PC-3 (cell line): Measurements from ENCODE around the gene ADORA1. TPM values are rescaled to one million over a fixed set of nuclear protein-coding genes. Genes with fewer than 3 reads are reported as not detected.

Experiments
- ATAC-seq: fragments of 200-7000 bp; cut with Tn5 transposase; 2 replicates; pipeline ENCODE4 v1.9.1; 2020; ENCODE audit warnings: mild to moderate bottlenecking, moderate library complexity
- BruUV-seq: library from RNA; stranded (reverse); fragments of 400-500 nt; replicated peaks from 2 replicates; lab custom pipeline; 2021; lab: Mats Ljungman, UMichigan
- CTCF ChIA-PET: fragments of 300-600 bp; sonication (Branson Sonifier 250); formaldehyde crosslinking; loops from one replicate; lab custom pipeline; 2022; ENCODE audit warnings: antibody characterized with exemption; lab: Charles Lee
- POLR2A ChIA-PET: fragments of 300-600 bp; sonication (Branson Sonifier 250); formaldehyde crosslinking; loops from one replicate; lab custom pipeline; 2022; ENCODE audit warnings: antibody characterized with exemption; ENCODE audit not compliant: unreplicated experiment; lab: Charles Lee
- DNase-seq: peaks from one replicate; pipeline ENCODE4 v3.0.0-alpha.2; 2015
- H2AFZ ChIP-seq: fragments of 300-600 bp; sonication (generic); 2 replicates; pipeline ENCODE4 v1.6.0; 2016; ENCODE audit warnings: antibody characterized with exemption, low read length
- H3F3A ChIP-seq: fragments of 300-600 bp; sonication (generic); one replicate; pipeline ENCODE4 v1.6.0; 2017; ENCODE audit warnings: antibody characterized with exemption, low read length, control low read depth, mild to moderate bottlenecking; ENCODE audit not compliant: unreplicated experiment
- H3K27ac ChIP-seq: fragments of 300-600 bp; sonication (generic); 2 replicates; pipeline ENCODE4 v1.5.1; 2016; ENCODE audit warnings: mild to moderate bottlenecking, low read length
- H3K27me3 ChIP-seq: fragments of 300-600 bp; sonication (generic); 2 replicates; pipeline ENCODE4 v1.6.1; 2016; ENCODE audit warnings: low read length, mixed read lengths
- H3K36me3 ChIP-seq: fragments of 300-600 bp; sonication (generic); 2 replicates; pipeline ENCODE4 v1.6.1; 2016; ENCODE audit warnings: low read depth, mixed run types, low read length, mixed read lengths
- H3K4me1 ChIP-seq: fragments of 300-600 bp; sonication (generic); 2 replicates; pipeline ENCODE4 v1.5.1; 2016; ENCODE audit warnings: low read length; ENCODE audit not compliant: insufficient read depth
- H3K4me2 ChIP-seq: fragments of 300-600 bp; sonication (generic); 2 replicates; pipeline ENCODE4 v1.6.0; 2016; ENCODE audit warnings: low read length
- H3K4me3 ChIP-seq: fragments of 300-600 bp; sonication (generic); 2 replicates; pipeline ENCODE4 v1.5.1; 2016; ENCODE audit warnings: mild to moderate bottlenecking, low read length, mixed read lengths
- H3K79me2 ChIP-seq: fragments of 300-600 bp; sonication (generic); 2 replicates; pipeline ENCODE4 v1.6.1; 2017; ENCODE audit warnings: low read length, mixed read lengths
- H3K9ac ChIP-seq: fragments of 300-600 bp; sonication (generic); 2 replicates; pipeline ENCODE4 v1.6.0; 2016; ENCODE audit warnings: mild to moderate bottlenecking, low read length
- H3K9me2 ChIP-seq: fragments of 300-600 bp; sonication (generic); replicated peaks from 2 replicates; pipeline ENCODE4 v1.6.1; 2016; ENCODE audit warnings: mixed run types, low read length, mixed read lengths
- H3K9me3 ChIP-seq: fragments of 300-600 bp; sonication (generic); 2 replicates; pipeline ENCODE4 v1.6.1; 2016; ENCODE audit warnings: low read length, mixed read lengths
- H4K20me1 ChIP-seq: fragments of 300-600 bp; sonication (generic); 2 replicates; pipeline ENCODE4 v1.6.1; 2016; ENCODE audit warnings: low read length, mixed read lengths
- EZH2 ChIP-seq: fragments of 300-600 bp; sonication (generic); IDR thresholded peaks from one replicate; pipeline ENCODE4 v1.6.1; 2017; ENCODE audit warnings: antibody characterized with exemption, mild to moderate bottlenecking, low read length; ENCODE audit not compliant: unreplicated experiment
- EZH2phosphoT487 ChIP-seq: fragments of 300-600 bp; sonication (generic); IDR thresholded peaks from 2 replicates; pipeline ENCODE4 v1.6.1; 2018; ENCODE audit warnings: mild to moderate bottlenecking, antibody characterized with exemption, low read length, borderline replicate concordance
- intact Hi-C: fragments of 100-400 bp; cut with micrococcal nuclease; formaldehyde crosslinking; loops from 2 replicates; pipeline ENCODE4 v1.9.0; 2023
- total RNA-seq: library from RNA; depleted of rRNA; stranded (reverse); fragments of >200 nt; gene quantifications from 2 replicates; pipeline ENCODE4 v1.2.3, GENCODE V29; 2014
- TF ChIP-seq, protein P1 (sequence below): fragments of 300-600 bp; sonication (generic); conservative IDR thresholded peaks from 2 replicates; pipeline ENCODE4 v1.5.1; 2017; ENCODE audit warnings: antibody characterized with exemption, low read depth, mild to moderate bottlenecking, low read length

The ADORA1 gene
- total RNA-seq, 1 experiment from 2014 or later = 1.4 TPM

DNA sequence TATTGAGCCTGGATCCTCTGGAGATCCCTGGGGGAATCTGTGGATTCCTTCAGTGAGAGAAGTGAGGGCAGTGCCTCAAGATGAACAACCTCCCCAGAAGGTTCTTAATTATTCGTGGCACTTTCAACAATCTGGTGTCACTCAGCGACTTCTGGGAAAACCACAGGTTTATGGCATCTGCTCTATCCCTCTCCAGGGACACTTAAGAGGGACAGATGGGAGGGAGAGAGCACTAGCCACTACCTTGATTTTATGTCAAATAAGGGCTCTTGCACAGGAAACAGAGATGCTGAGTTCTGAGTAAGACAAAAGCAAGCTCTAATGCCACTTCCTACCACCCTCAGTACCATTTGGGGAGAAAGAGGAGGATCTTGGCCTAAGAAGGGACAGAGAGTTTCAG is 80.2 kb downstream of the ADORA1 start:
- ATAC-seq (no peak), DNase-seq (no peak)
- POLR2A ChIA-PET = no interaction called here
- H3K4me1 ChIP-seq = no peaks in the 10 kb centered on the region
- H3K27ac ChIP-seq = no peak overlapping the region
- TF ChIP-seq EZH2 (no peak), EZH2phosphoT487 (no peak)
- TF ChIP-seq, protein P1, sequence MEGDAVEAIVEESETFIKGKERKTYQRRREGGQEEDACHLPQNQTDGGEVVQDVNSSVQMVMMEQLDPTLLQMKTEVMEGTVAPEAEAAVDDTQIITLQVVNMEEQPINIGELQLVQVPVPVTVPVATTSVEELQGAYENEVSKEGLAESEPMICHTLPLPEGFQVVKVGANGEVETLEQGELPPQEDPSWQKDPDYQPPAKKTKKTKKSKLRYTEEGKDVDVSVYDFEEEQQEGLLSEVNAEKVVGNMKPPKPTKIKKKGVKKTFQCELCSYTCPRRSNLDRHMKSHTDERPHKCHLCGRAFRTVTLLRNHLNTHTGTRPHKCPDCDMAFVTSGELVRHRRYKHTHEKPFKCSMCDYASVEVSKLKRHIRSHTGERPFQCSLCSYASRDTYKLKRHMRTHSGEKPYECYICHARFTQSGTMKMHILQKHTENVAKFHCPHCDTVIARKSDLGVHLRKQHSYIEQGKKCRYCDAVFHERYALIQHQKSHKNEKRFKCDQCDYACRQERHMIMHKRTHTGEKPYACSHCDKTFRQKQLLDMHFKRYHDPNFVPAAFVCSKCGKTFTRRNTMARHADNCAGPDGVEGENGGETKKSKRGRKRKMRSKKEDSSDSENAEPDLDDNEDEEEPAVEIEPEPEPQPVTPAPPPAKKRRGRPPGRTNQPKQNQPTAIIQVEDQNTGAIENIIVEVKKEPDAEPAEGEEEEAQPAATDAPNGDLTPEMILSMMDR = no peak
- peaks cover 38% of the 10 kb centered on the region for H3K27me3 ChIP-seq
- no peaks in the 10 kb centered on the region for H4K20me1 ChIP-seq
- H3F3A ChIP-seq = no peaks in the 10 kb centered on the region
- no peak overlapping the region for H3K4me2 ChIP-seq
- H3K79me2 ChIP-seq = no peaks in the 10 kb centered on the region
- H2AFZ ChIP-seq = no peak overlapping the region
- no TSS peak for BruUV-seq
- intact Hi-C loops = no loop called here
- CTCF ChIA-PET = no interaction called here
- no peaks in the 10 kb centered on the region for H3K9me2 ChIP-seq
- no peaks in the 10 kb centered on the region for H3K36me3 ChIP-seq
- H3K9ac ChIP-seq = no peak overlapping the region
- no peaks in the 10 kb centered on the region for H3K9me3 ChIP-seq
- no peak overlapping the region for H3K4me3 ChIP-seq

DNA sequence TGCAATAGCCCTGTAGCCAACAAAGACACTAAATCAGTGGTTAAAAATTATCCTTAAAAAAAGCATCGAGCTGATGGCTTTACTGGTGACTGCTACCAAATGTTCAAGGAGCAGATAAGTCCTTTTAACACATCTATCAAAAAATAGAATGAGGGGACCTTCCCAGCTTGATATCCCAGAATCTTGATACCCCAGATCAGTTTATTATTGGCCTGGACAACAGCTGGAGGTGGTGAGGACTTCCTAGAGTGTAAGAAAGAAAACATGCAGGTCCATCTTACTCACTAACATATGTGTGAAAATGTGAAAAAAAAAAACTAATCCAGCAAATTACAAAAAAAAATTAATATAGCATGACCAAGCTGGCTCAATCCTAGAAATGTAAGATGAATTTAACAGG is 80.7 kb downstream of the ADORA1 start:
- intact Hi-C loops = no loop called here
- Histone ChIP-seq H3K9ac (no peak overlapping the region), H3K79me2 (no peaks in the 10 kb centered on the region), H2AFZ (no peak overlapping the region), H3K36me3 (no peaks in the 10 kb centered on the region), H3K4me2 (no peak overlapping the region), H3K27me3 (peaks cover 34% of the 10 kb centered on the region), H3K9me2 (no peaks in the 10 kb centered on the region), H3K4me1 (no peaks in the 10 kb centered on the region), H4K20me1 (no peaks in the 10 kb centered on the region), H3F3A (no peaks in the 10 kb centered on the region), H3K27ac (no peak overlapping the region), H3K4me3 (no peak overlapping the region), H3K9me3 (no peaks in the 10 kb centered on the region)
- no peak for DNase-seq
- BruUV-seq = no TSS peak
- CTCF ChIA-PET = interaction anchor here (0.6 kb wide), 1 partner anchor 651 kb away, joined by 12 read pairs; no protein-coding TSS in a partner anchor
- no peak for TF ChIP-seq EZH2
- TF ChIP-seq, protein P1 = no peak
- TF ChIP-seq EZH2phosphoT487 = no peak
- POLR2A ChIA-PET = no interaction called here
- no peak for ATAC-seq

DNA sequence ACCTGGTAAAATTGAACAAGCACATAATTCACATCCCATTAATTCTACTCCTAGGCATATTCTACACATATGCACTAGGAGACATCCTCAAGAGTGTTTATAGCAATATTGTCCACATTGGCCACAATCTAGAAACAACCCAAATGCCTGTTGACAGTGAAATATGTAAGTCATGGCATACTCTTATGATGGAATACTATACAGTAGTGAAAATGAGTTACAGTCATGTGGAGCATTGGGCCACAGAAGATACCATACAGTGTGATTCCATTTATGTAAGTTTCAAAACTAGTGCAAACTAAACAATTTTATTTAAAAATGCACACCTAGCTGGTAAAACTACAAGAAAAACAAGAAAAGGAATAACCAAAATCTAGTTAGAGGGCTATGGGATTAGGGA is 82.8 kb downstream of the ADORA1 start:
- H3K9me2 ChIP-seq = no peaks in the 10 kb centered on the region
- TF ChIP-seq EZH2phosphoT487 = no peak
- no peak for TF ChIP-seq EZH2
- TF ChIP-seq, protein P1 = no peak
- H3K27me3 ChIP-seq = peaks cover 23% of the 10 kb centered on the region; the same call in 1 of the 2 replicates
- H3K36me3 ChIP-seq = no peaks in the 10 kb centered on the region
- no peaks in the 10 kb centered on the region for H4K20me1 ChIP-seq
- no peak overlapping the region for H3K27ac ChIP-seq
- POLR2A ChIA-PET = no interaction called here
- H3K4me3 ChIP-seq = no peak overlapping the region
- no peaks in the 10 kb centered on the region for H3K4me1 ChIP-seq
- H3F3A ChIP-seq = no peaks in the 10 kb centered on the region
- no peak overlapping the region for H3K9ac ChIP-seq
- H2AFZ ChIP-seq = no peak overlapping the region
- no peak for ATAC-seq
- no peaks in the 10 kb centered on the region for H3K79me2 ChIP-seq
- no peak for DNase-seq
- no peak overlapping the region for H3K4me2 ChIP-seq
- BruUV-seq = no TSS peak
- CTCF ChIA-PET = no interaction called here
- no peaks in the 10 kb centered on the region for H3K9me3 ChIP-seq
- intact Hi-C loops = no loop called here
